CD14-positive monocyte (primary cell): Measurements from ENCODE around the gene FIBCD1. TPM values are rescaled to one million over a fixed set of nuclear protein-coding genes. Genes with fewer than 3 reads are reported as not detected.
A peak's percentile ranks its signal among the peaks of the same experiment; 100 is the strongest.

Experiments used
- DNase-seq, 3 donors: peaks; one replicate each; pipeline ENCODE4 v3.0.0-alpha.2; 2011 to 2022
- H2AFZ ChIP-seq: 2 replicates; pipeline ENCODE4 v1.6.0; 2012; ENCODE audit warnings: mild to moderate bottlenecking, low read depth, low read length, inconsistent platforms; ENCODE audit not compliant: insufficient read depth, poor library complexity, severe bottlenecking
- H3K27ac ChIP-seq, 2 donors: 1 replicate in 1 of 2; 2 replicates in 1 of 2; pipeline ENCODE4 v1.5.1; 2012 to 2013; ENCODE audit warnings: low read length in 2 of 2, control low read depth in 1 of 2, inconsistent platforms in 1 of 2, low read depth in 1 of 2, mild to moderate bottlenecking in 1 of 2
- H3K27me3 ChIP-seq, 2 donors: one replicate each; pipeline versions ENCODE4 v1.6.0 to v1.6.1; 2011 to 2013; ENCODE audit warnings: low read length in 2 of 2; ENCODE audit not compliant: control insufficient read depth in 2 of 2, insufficient read depth in 2 of 2
- H3K36me3 ChIP-seq, 2 donors: replicated peaks in 1 of 2; 1 replicate in 1 of 2; 2 replicates in 1 of 2; pipeline versions ENCODE4 v1.5.1 to v1.6.1; 2012 to 2013; ENCODE audit warnings: low read length in 2 of 2, control low read depth in 1 of 2, inconsistent platforms in 1 of 2, mild to moderate bottlenecking in 1 of 2; ENCODE audit not compliant: insufficient read depth in 2 of 2, control insufficient read depth in 1 of 2
- H3K4me1 ChIP-seq, 2 donors: 1 replicate in 1 of 2; 2 replicates in 1 of 2; pipeline versions ENCODE4 v1.5.1 to v1.6.1; 2012 to 2013; ENCODE audit warnings: low read length in 2 of 2, control low read depth in 1 of 2, inconsistent platforms in 1 of 2, mild to moderate bottlenecking in 1 of 2, moderate library complexity in 1 of 2; ENCODE audit not compliant: insufficient read depth in 2 of 2, control insufficient read depth in 1 of 2
- H3K4me2 ChIP-seq: replicated peaks from 2 replicates; pipeline ENCODE3; 2012; ENCODE audit warnings: low read length, moderate library complexity, mild to moderate bottlenecking; ENCODE audit not compliant: poor library complexity, severe bottlenecking; ENCODE audit errors: extremely low read depth
- H3K4me3 ChIP-seq, 3 experiments: fragments of 200-600 bp in 1 of 3; sonication (generic) in 1 of 3; replicated peaks in 1 of 3; 1 replicate in 2 of 3; 2 replicates in 1 of 3; pipeline ENCODE4 v1.5.1; 2011 to 2013; ENCODE audit warnings: low read length in 3 of 3, mild to moderate bottlenecking in 3 of 3, control low read depth in 2 of 3, low read depth in 2 of 3, inconsistent platforms in 1 of 3, moderate library complexity in 1 of 3
- H3K79me2 ChIP-seq: 2 replicates; pipeline ENCODE4 v1.6.0; 2012; ENCODE audit warnings: mild to moderate bottlenecking, control low read depth, inconsistent platforms, low read length, moderate library complexity; ENCODE audit not compliant: insufficient read depth
- H3K9ac ChIP-seq: 2 replicates; pipeline ENCODE4 v1.6.0; 2017; ENCODE audit warnings: low read length, mild to moderate bottlenecking; ENCODE audit not compliant: insufficient read depth, poor library complexity, severe bottlenecking
- H3K9me3 ChIP-seq, 2 donors: replicated peaks in 1 of 2; 1 replicate in 1 of 2; 2 replicates in 1 of 2; pipeline versions ENCODE4 v1.5.1 to v1.6.1; 2012 to 2013; ENCODE audit warnings: low read length in 2 of 2, control low read depth in 1 of 2; ENCODE audit not compliant: control insufficient read depth in 1 of 2, insufficient read depth in 1 of 2
- H4K20me1 ChIP-seq: 2 replicates; pipeline ENCODE4 v1.6.0; 2012; ENCODE audit warnings: mild to moderate bottlenecking, low read length, control low read depth, moderate library complexity; ENCODE audit not compliant: insufficient read depth
- H3K27ac Mint-ChIP-seq, 7 donors: one replicate each; pipeline ENCODE4 v1.8.0; 2020; ENCODE audit warnings: mild to moderate bottlenecking in 7 of 7, mixed read lengths in 7 of 7, moderate library complexity in 6 of 7, inconsistent platforms in 2 of 7
- H3K27me3 Mint-ChIP-seq, 3 donors: one replicate each; pipeline ENCODE4 v1.8.0; 2021 to 2022; ENCODE audit warnings: low read depth in 3 of 3, mild to moderate bottlenecking in 3 of 3, mixed read lengths in 3 of 3, moderate library complexity in 3 of 3, inconsistent platforms in 1 of 3
- H3K36me3 Mint-ChIP-seq, 2 donors: one replicate each; pipeline ENCODE4 v1.8.0; 2020; ENCODE audit warnings: mixed read lengths in 2 of 2, inconsistent platforms in 1 of 2, mild to moderate bottlenecking in 1 of 2
- H3K4me1 Mint-ChIP-seq: one replicate; pipeline ENCODE4 v1.8.0; 2020; ENCODE audit warnings: mild to moderate bottlenecking, mixed read lengths
- H3K4me3 Mint-ChIP-seq, 2 donors: one replicate each; pipeline ENCODE4 v1.8.0; 2020; ENCODE audit warnings: mild to moderate bottlenecking in 2 of 2, mixed read lengths in 2 of 2, moderate library complexity in 1 of 2
- H3K9me3 Mint-ChIP-seq, 7 donors: one replicate each; pipeline ENCODE4 v1.8.0; 2020 to 2022; ENCODE audit warnings: mixed read lengths in 7 of 7, mild to moderate bottlenecking in 6 of 7, moderate library complexity in 6 of 7, inconsistent platforms in 2 of 7
- WGBS: methylation state at CpG from one replicate; pipeline ENCODE4 v1.1.5; 2013; ENCODE audit warnings: missing lambda C conversion rate; ENCODE audit not compliant: insufficient coverage; 5-methylcytosine and 5-hydroxymethylcytosine counted together
- intact Hi-C, 2 donors: fragments of 100-400 bp; cut with micrococcal nuclease; formaldehyde crosslinking; loops; one replicate each; pipeline versions ENCODE4 v1.15.0 to v1.15.1; 2023
- polyA plus RNA-seq, 3 donors: library from polyadenylated mRNA; depleted of rRNA in 1 of 3; unstranded in 2 of 3; stranded (reverse) in 1 of 3; fragments of 300-500 nt in 2 of 3; fragments of >200 nt in 1 of 3; fragmentation: Illumina TruSeq in 2 of 3; gene quantifications; 1 replicate in 2 of 3; 2 replicates in 1 of 3; pipeline ENCODE4 v1.2.3, GENCODE V29; 2012 to 2021
- TF ChIP-seq, protein P1 (sequence below): fragments of 200-600 bp; IDR thresholded peaks from one replicate; pipeline ENCODE4 v1.8.0; 2022; ENCODE audit warnings: antibody characterized with exemption, mild to moderate bottlenecking

FIBCD1 gene
- polyA plus RNA-seq, 3 donors, result not detected

GRCh38 chr9:130891688-130892476 lies 47.2 kb downstream of the FIBCD1 start:
- H3K27ac Mint-ChIP-seq, result peak overlapping the region in 1 of 7 donors; percentile 8

DNA sequence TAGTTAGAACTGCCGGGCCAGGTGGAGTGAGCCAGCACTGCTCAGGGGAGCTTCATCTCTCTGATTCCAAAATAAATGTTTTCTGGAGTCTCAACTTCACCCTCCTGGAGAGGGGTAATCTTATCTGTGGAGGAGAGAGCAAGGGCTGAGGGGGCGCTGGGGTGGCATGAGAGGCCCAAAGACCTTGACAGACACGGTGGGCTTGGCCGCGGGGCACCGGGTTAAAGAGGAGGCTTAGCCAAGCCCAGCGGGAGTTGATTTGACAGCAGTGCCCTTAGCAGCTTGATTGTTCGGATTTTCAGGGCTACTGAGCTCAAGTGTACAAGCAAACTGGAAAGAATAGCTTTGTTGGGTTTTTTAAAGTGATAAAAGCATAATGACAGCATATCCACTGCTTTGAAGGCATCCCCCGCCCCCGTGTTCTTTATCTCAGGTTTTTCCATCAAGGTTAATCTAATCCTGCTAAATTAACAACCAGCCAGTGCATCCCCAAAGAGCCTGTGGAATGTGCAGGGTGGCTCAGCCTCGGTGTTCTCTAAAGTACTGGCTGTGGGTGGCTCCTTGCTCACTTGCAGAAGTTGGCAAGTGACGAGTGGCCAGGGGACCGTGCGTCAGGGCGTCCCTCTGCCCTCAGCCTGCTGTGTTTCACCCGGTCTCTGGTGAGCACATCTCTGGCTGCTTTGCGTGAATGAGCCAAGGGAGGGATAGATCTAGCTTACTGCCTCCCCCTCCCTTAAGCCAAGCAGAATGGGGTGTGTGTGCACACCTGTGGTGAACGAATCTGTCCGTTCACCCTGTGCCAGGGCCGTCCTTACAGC lies 48.0 kb downstream of the FIBCD1 start:
- Histone ChIP-seq H3K27me3 (no peaks in the 10 kb centered on the region), H3K4me1 (peaks cover 17 to 18% of the 10 kb centered on the region in 2 donors), H3K9me3 (no peaks in the 10 kb centered on the region), H3K27ac (no peak overlapping the region), H2AFZ (no peak overlapping the region), H3K4me2 (no peak overlapping the region), H3K4me3 (no peak overlapping the region), H3K36me3 (peaks cover 27 to 36% of the 10 kb centered on the region in 2 donors), H4K20me1 (no peaks in the 10 kb centered on the region), H3K9ac (no peak overlapping the region), H3K79me2 (no peaks in the 10 kb centered on the region)
- DNase-seq, result no peak
- intact Hi-C loops, result no loop called here
- TF ChIP-seq, protein P1, sequence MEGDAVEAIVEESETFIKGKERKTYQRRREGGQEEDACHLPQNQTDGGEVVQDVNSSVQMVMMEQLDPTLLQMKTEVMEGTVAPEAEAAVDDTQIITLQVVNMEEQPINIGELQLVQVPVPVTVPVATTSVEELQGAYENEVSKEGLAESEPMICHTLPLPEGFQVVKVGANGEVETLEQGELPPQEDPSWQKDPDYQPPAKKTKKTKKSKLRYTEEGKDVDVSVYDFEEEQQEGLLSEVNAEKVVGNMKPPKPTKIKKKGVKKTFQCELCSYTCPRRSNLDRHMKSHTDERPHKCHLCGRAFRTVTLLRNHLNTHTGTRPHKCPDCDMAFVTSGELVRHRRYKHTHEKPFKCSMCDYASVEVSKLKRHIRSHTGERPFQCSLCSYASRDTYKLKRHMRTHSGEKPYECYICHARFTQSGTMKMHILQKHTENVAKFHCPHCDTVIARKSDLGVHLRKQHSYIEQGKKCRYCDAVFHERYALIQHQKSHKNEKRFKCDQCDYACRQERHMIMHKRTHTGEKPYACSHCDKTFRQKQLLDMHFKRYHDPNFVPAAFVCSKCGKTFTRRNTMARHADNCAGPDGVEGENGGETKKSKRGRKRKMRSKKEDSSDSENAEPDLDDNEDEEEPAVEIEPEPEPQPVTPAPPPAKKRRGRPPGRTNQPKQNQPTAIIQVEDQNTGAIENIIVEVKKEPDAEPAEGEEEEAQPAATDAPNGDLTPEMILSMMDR, result no peak
- Mint-ChIP-seq H3K27me3 (no peaks in the 10 kb centered on the region), H3K27ac (peak overlapping the region in 1 of 7 donors; percentile 73), H3K4me1 (peaks cover 20% of the 10 kb centered on the region), H3K9me3 (peaks cover 0 to 1% (median 0%) of the 10 kb centered on the region in 7 donors), H3K36me3 (peaks cover 26 to 46% of the 10 kb centered on the region in 2 donors), H3K4me3 (no peak overlapping the region)
- 96% methylated on average over 13 of the region's 20 CpGs for WGBS

More at GRCh38 chr9:130891688-130892476, 47.2 kb downstream of the FIBCD1 start:
- Mint-ChIP-seq H3K4me3 (no peak overlapping the region), H3K36me3 (peaks cover 20 to 38% of the 10 kb centered on the region in 2 donors), H3K9me3 (peaks cover 0 to 1% (median 0%) of the 10 kb centered on the region in 7 donors), H3K27me3 (peaks cover 0 to under 1% (median 0%) of the 10 kb centered on the region in 3 donors), H3K4me1 (peaks cover 20% of the 10 kb centered on the region)
- Histone ChIP-seq H3K4me2 (no peak overlapping the region), H3K36me3 (peaks cover 20 to 28% of the 10 kb centered on the region in 2 donors), H3K79me2 (no peaks in the 10 kb centered on the region), H3K9ac (no peak overlapping the region), H2AFZ (no peak overlapping the region), H3K4me1 (peaks cover 17 to 18% of the 10 kb centered on the region in 2 donors), H3K9me3 (no peaks in the 10 kb centered on the region), H3K27me3 (no peaks in the 10 kb centered on the region), H4K20me1 (no peaks in the 10 kb centered on the region), H3K4me3 (no peak overlapping the region), H3K27ac (peak overlapping the region in 1 of 2 donors; percentile 7)
- intact Hi-C loops, result no loop called here
- 92% methylated on average over 14 of the region's 18 CpGs for WGBS
- TF ChIP-seq, protein P1, result no peak
- DNase-seq, result no peak
